GM19397 (cell line): ENCODE results near the gene RETREG2.

ENCODE experiments used
- ATAC-seq: cut with Tn5 transposase; IDR thresholded peaks from one replicate; pipeline ENCODE4 v1.9.1; 2021; ENCODE audit warnings: mild to moderate bottlenecking, moderate library complexity; ENCODE audit not compliant: unreplicated experiment

RETREG2 gene

DNA sequence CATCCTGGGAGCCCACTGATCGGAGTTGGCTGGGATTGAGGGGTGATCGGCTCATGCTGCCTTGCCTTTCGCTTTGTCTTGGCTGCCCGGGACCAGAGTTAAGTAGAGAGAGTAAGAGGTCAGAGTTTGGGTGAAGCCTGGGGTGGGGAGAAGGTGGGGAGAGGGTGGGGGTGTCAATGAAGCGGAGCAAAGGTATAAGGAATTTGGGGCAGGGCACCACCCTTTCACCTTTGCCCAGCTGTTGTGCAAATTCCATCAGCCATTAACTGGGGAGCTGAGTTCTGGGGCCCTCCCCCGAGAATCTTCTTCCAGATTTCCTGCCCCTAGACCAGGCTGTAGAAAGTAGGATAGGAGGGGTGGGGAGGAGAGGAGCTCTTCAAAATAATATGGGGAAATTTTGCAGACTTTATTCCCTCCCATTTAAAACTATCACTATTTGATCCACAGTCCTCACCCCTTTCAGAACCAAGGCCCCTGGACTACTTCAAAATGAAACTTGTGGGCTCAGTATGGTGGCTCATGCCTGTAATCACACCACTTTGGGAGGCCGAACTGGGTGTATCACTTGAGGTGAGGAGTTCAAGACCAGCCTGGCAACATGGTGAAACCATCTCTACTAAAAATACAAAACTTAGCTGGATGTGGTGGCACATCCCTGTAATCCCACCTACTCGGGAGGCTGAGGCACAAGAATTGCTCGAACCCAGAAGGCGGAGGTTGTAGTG lies 8.0 kb upstream of the RETREG2 start, which contains the start of gene SLC23A3:
SLC23A3 (minus strand) TSS at position 100 of the 725 bp plus-strand sequence; CDS start at position 55, 45 bp downstream.
- ATAC-seq = no peak

GRCh38 chr2:219171231-219171651 lies 6.8 kb upstream of the RETREG2 start:
- ATAC-seq = no peak

GRCh38 chr2:219172231-219173154 lies 5.6 kb upstream of the RETREG2 start:
- ATAC-seq = no peak

GRCh38 chr2:219173176-219173575 lies 4.9 kb upstream of the RETREG2 start:
- no peak for ATAC-seq

GRCh38 chr2:219174146-219174545 lies 3.9 kb upstream of the RETREG2 start:
- no peak for ATAC-seq

DNA sequence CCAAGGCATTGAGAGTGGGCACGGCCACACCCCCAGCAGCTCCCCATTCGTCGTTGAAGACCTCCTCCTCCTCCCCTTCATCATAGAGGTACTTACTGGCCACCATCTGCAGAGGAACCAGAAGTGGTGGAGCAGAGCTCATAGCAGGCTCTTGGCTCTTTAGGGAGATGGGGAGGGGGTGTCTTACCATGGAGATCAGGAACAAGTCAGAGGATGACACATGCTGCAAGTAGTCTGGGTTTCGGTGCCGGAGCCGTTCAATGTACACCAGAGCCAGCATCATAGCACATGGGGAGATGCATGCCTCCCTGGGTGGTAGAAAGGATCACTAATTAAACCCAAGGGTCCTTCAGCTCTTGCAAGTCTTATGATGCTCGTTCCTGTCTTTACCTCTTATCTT lies 3.3 kb upstream of the RETREG2 start:
- no peak for ATAC-seq

GRCh38 chr2:219175486-219175885 lies 2.6 kb upstream of the RETREG2 start:
- ATAC-seq = no peak

DNA sequence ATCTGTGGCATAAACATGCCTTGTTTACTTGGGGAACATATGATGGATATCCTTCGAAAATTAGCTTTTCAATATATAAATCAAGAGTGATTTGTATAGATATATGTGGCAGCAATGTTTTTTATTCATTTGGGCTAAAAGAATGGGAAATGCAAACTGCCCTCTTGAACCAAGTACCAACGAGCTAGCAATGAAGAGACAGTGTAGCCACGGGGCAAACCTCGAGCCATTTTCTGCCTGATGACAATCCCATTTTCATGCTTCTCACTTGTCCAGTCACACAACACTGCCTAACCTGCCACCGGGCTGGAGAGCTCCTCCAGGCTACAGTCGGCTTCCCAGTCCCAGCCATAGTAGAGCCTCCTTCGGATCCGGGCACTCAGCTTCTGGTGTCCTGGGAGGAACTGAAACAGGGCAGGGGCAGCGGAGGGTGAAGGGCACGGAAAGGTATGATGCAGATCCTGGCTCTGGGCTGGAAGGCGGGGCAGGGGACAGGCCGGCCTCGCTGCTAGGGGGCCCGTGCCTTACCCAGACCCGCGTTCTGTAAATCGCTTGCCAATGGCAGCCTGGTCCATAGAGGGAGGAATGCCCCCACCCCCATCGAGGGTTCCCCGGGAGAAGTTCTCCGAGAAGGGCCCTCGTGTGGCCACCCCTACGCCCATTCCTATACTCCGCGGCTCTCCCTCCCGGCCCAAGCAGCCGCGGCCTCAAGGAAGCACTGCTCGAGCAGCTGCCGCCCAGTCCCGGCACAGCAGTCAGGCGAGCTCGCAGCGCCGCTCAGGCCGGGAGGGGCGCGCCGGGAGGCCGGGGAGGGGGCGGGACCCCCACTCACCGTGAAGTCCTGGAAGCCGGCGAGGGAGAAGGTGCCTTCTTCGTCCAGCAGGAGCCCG lies 1.9 kb upstream of the RETREG2 start:
- ATAC-seq = peak; percentile 15

- peak; percentile 65 for ATAC-seq
Measured at GRCh38 chr2:219176818-219177551, 1.1 kb upstream of the RETREG2 start, which contains the start of gene CNPPD1. CNPPD1 (minus strand) TSS chr2:219176925; CDS start chr2:219176828, 97 bp downstream.

GRCh38 chr2:219178377-219179175 lies 501 bp downstream of the RETREG2 start:
- ATAC-seq = peak; percentile 27

GRCh38 chr2:219179601-219180465 lies 1.8 kb downstream of the RETREG2 start:
- ATAC-seq = no peak

DNA sequence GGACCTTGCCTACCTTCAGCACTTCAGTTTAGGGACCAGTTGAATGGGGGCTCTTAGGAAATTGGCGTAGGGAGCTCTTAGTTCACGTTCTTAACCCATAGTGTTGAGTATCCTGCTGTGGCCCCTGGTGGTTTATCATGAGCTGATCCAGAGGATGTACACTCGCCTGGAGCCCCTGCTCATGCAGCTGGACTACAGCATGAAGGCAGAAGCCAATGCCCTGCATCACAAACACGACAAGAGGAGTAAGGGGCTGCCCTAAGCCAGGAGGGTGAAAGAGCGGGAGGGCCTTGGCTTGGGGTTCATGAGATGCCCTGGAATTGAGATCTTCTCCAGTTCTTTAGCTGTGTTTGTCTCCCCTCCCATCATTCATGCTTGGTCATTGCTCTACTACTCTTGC lies 2.9 kb downstream of the RETREG2 start:
- ATAC-seq = no peak

GRCh38 chr2:219181531-219181930 lies 3.5 kb downstream of the RETREG2 start:
- no peak for ATAC-seq

GRCh38 chr2:219182331-219183150 lies 4.5 kb downstream of the RETREG2 start:
- no peak for ATAC-seq

GRCh38 chr2:219183151-219183772 lies 5.2 kb downstream of the RETREG2 start:
- ATAC-seq = no peak

DNA sequence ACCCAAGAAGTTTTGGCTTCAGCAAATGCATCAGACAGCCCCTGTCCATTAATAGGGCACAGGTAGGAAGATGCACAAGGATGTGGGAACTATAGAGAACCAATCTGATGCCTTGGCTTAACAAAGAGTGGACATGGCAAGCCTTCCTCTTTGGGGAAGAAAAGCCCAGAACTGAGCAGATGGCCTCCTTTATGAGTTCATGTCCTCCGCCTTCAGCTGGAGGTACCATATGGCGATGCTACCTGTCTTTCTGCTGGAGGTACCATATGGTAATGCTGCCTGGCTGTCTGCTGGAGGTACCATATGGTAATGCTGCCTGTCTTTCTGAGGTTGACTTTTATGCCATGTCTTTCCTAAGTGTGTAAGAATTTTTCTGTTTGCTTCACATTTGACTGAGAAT lies 6.0 kb downstream of the RETREG2 start:
- no peak for ATAC-seq
